OCI-M1 (cell line): Measurements from ENCODE around the gene BORCS5.
"Not testable (repeated sequence)": the region's sequence is repeated elsewhere in the genome, so short reads cannot be mapped to it uniquely, and the experiment has no call there.

ENCODE experiments used
- DNase-seq: peaks from one replicate; lab custom pipeline; 2025; lab: John Stamatoyannopoulos, UW

The BORCS5 gene

GRCh38 chr12:12465522-12465921 is 108.6 kb downstream of the BORCS5 start:
- no peak for DNase-seq

DNA sequence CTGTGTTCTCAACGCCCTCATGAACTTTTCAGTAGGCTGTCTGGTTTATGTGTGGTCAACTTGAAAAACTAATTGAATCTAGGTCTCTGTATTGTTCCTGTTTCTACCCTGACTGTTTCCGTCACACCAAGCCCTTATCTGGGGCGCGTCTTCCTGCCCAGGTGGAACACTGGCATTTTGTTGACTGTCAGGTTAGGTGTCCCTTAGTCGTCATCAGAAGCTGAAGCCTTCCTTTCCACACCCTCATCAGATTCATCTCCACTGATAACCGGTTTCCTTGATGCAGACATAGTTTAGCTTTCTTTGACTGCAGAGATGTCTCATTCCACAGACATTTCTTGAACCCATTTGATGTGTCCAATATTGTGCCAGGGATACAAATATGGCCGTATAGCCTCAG is 109.3 kb downstream of the BORCS5 start:
- DNase-seq, result no peak

- no peak for DNase-seq
Measured at GRCh38 chr12:12467264-12467663, 110.4 kb downstream of the BORCS5 start.

GRCh38 chr12:12467688-12468261 is 110.9 kb downstream of the BORCS5 start:
- no peak for DNase-seq

- DNase-seq, result no peak
Measured at GRCh38 chr12:12468575-12468974, 111.7 kb downstream of the BORCS5 start.

GRCh38 chr12:12469386-12469785 is 112.5 kb downstream of the BORCS5 start:
- no peak for DNase-seq

DNA sequence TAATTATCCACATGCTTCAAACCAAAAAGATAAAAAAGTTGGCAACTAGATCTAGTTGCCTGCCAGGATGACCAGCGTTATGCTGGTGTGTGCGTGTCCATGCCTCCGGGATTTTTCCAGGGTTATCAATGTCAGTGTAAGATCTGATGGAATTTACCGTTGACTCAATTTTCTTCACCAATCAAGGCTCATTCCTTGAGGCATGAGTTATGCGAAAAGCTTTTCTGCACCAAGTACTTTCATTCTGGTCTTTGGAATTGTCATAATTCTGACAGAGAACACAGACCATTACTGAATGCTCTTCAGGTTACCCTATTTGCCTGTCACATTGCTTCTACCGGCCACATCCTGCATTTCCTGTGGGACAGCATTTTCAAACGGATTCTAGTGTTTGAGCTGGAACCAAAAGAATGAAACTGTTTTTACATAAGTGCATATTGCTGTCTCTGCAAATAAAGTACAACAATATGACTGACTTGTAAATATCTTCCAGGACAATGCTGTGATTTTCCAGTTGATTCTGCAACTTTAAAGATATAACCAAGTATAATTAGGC is 114.0 kb downstream of the BORCS5 start:
- DNase-seq, result no peak

GRCh38 chr12:12471982-12472961 is 115.4 kb downstream of the BORCS5 start:
- not testable (repeated sequence) for DNase-seq

DNA sequence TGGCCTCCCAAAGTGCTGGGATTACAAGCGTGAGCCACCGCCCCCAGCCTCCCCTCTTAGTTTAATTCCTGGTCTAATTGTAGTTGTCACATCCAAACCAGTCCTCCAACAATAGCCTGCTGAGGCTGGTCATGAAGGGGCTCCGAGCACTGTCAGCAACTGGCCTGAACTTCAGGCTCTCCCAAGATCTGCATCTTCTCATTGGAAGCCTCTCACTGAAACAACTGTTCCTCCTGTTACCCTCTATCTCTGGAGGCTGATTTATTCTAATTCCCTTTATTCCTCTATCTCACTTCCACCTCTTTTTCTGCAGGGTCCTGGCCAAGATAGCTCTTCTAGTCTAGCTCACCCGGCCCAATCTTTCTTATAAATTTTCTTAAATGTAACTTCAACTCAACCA is 116.3 kb downstream of the BORCS5 start:
- no peak for DNase-seq

- DNase-seq, result no peak
Measured at GRCh38 chr12:12474471-12474928, 117.6 kb downstream of the BORCS5 start.

- no peak for DNase-seq
Measured at GRCh38 chr12:12474931-12475795, 118.3 kb downstream of the BORCS5 start.

GRCh38 chr12:12476857-12477531 is 120.1 kb downstream of the BORCS5 start:
- no peak for DNase-seq

DNA sequence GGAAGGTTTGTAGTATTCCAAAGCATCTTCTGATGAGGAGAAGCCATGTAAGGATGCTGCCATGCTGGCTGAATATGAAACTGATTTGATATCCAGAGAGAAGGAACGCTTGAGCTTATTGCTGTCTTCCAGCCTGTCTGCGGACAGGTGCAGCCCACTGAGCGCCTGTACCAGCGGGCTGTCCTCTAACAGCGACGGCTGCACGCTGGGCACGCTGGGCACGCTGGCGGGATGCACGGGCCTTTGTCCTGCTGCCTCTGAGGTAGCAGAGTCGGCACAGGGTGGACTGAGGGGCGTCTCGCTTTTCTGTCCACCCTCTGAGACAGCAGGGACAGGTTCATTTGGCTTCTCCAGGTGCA is 120.6 kb downstream of the BORCS5 start:
- no peak for DNase-seq

DNA sequence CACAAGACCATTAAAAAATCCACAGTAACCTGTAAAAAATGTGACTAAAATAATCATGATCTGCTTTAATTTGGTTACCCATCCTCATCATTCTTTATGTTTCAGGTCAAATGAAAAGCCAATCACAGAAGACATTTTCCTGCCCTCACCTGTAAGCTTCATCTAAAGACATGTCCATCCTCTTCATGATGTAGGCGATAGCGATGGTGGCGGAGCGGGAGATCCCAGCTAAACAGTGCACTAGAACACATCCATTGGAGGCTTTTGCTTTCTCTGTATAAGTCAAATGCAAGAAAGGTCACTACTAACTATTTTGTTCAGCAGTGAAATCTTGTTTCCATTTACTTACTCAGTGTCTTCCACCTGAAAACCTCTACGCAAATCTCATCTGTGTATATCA is 123.2 kb downstream of the BORCS5 start:
- no peak for DNase-seq

DNA sequence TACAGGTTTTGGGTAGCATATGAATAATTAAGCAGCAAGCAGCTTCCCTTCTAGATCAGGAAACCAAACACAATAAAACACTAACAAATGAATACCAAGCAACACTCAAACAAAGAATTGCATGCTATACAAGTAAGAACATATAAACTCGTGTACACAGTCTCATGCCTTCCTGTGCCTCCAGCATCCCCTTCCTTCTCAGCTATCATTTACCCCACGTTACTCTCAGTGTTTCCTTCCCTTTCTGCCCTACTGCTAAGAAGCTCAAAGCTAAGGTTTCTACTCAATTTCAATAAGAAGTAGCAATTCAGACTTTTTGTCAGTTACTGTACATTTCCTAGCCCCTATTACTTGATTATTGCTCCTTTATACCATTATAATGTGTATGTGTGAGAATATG is 124.8 kb downstream of the BORCS5 start:
- DNase-seq, result no peak

DNA sequence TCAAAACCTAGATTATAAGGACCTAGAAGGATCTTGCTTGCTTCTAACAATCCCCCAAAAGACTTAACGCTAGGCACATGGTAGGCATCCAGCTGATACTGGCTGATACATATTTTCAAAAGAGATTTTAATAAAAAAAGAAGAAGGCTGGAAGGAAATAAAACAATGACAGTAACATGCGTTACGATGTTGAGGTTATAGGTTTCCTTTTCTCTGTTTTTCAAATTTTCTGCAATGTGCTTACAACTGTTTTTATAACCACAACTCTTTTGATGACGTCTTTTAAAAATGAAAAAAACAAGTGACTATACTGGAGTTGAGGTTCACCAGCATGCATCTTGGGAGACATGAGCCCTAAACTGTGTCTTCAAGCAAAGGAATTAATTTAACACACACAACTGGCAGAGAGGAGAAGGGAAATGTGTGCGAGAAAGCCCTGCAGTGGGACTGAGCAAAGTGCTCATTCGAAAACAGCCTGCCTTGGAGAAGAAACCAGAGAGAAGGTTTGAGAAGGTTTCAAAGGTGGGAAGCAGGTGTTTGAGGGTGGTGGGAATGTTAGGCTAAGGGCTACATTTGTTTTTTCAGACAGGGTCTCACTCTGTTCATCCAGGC is 125.4 kb downstream of the BORCS5 start:
- no peak for DNase-seq

GRCh38 chr12:12482959-12483358 is 126.1 kb downstream of the BORCS5 start:
- no peak for DNase-seq

DNA sequence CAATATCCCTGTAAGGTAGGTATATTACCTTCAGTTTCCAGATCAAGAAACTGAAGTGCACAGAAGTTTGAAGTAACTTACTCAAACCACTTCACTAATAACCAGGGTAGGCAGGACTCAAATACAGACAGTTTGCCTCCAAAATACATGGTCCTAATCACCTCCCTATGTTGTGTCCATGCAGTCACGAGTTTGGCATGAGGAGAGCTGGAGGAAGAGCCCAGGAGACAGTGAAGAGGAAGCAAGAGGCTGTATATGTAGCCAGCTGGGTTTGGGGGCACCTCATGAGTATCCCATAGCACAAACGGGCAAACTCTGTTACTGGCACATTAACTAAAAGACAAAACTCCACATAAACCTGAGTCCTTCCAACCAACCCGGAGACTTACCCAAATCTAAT is 126.6 kb downstream of the BORCS5 start:
- no peak for DNase-seq

DNA sequence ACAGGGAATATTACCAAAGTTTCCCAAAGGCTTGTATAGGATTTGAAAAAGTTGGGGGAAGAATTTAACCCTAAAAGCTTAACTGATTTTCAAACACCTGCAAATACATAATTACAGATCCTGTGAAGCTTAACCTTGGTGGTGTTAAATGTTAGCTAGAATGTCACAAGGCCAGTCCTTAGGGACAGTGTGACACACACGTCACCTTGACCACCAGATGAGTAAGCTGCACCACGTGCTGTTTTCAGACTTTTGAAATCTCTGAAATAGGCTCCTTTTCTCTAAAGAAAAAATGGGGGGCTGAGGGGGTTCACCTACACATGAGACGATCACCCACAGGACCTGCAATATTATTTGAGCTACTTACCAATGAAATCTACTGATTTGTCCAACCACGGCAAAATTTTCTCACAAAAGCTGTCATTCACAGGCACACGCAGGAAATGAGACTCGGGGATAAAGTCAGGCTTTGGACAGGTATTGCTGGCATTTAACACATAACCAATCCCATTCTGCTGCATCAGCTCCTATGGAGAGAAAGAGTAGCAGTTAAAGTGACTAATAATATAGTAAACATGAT is 129.9 kb downstream of the BORCS5 start:
- no peak for DNase-seq

DNA sequence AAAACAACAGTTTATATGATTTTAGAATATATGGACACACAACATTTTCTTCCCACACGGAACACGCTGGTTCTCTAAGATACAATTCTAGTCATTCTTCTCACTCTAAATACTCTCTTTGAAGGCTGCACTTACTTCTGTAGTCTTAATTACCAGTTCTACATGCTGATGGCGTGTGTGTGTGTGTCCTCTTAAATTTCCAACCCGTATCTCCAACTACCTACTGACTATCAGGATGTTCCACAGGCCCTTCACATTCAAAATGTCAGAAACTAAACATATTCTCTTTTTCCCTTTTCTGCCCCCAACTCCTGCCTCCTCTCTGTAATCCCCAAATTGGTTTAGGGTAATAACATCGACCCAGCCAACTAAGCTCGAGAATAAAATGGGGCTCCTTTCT is 130.6 kb downstream of the BORCS5 start:
- no peak for DNase-seq

DNA sequence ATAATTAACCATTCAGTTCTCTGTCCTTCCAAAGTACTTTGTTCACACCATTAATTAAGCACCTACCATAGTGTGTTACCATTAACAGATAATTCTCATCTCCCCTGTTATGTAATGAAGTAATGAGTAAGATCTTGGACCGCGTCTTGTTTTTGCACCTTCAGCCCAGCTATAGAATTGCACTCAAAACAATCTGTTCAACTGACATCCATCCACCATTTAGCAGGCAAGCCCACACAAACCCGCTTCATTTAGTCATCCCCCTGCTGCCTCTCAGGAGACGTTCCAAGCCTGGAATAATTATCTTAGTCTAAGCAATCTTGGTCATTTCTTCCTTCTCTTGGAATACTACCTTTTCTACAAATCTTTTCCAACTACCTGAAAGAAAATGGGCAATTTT is 131.4 kb downstream of the BORCS5 start:
- DNase-seq, result no peak
